Activated naive CD8-positive, alpha-beta T cell treated with anti-CD3 and anti-CD28 coated beads, Interleukin-2, amount 50 U/mL, for 24 hours (primary cell): ENCODE data around the gene PARD6G.
A peak's percentile ranks its signal among the peaks of the same experiment; 100 is the strongest.

Experiments used
- ATAC-seq: fragments of 150-1000 bp; cut with Tn5 transposase; one replicate; pipeline ENCODE4 v1.10.0; 2021
- DNase-seq: peaks from one replicate; pipeline ENCODE4 v3.0.0; 2021
- H3K27ac Mint-ChIP-seq: one replicate; pipeline ENCODE4 v1.8.0; 2021; ENCODE audit warnings: mild to moderate bottlenecking, mixed read lengths
- H3K27me3 Mint-ChIP-seq: one replicate; pipeline ENCODE4 v1.8.0; 2021; ENCODE audit warnings: mixed read lengths
- H3K36me3 Mint-ChIP-seq: one replicate; pipeline ENCODE4 v1.8.0; 2021; ENCODE audit warnings: low read depth, mixed read lengths
- H3K4me1 Mint-ChIP-seq: one replicate; pipeline ENCODE4 v1.8.0; 2021; ENCODE audit warnings: mixed read lengths
- H3K4me3 Mint-ChIP-seq: one replicate; pipeline ENCODE4 v1.8.0; 2021; ENCODE audit warnings: mild to moderate bottlenecking, moderate library complexity, mixed read lengths
- H3K9me3 Mint-ChIP-seq: one replicate; pipeline ENCODE4 v1.8.0; 2021; ENCODE audit warnings: mixed read lengths

The PARD6G gene

DNA sequence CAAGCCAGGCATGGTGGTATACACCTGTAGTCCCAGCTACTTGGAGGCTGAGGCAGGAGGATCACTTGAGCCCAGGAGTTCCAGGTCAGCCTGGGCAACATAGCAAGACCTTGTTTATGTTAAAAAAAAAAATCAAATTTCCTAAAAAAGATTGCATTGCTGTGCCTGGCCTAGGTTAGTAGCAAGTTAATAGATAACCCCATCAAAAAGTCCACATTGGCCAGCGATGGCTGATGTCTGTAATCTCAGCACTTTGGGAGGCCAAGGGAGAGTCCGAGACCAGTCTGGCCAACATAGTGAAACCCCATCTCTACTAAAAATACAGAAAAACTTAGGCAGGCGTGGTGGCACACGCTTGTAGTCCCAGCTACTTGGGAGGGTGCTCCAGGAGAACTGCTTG, 38.7 kb downstream of the PARD6G start:
- H3K9me3 Mint-ChIP-seq = peaks cover 5% of the 10 kb centered on the region
- H3K4me3 Mint-ChIP-seq = no peak overlapping the region
- ATAC-seq = no peak
- H3K27ac Mint-ChIP-seq = no peak overlapping the region
- H3K4me1 Mint-ChIP-seq = no peaks in the 10 kb centered on the region
- no peak for DNase-seq
- H3K36me3 Mint-ChIP-seq = no peaks in the 10 kb centered on the region
- H3K27me3 Mint-ChIP-seq = peaks cover 34% of the 10 kb centered on the region

DNA sequence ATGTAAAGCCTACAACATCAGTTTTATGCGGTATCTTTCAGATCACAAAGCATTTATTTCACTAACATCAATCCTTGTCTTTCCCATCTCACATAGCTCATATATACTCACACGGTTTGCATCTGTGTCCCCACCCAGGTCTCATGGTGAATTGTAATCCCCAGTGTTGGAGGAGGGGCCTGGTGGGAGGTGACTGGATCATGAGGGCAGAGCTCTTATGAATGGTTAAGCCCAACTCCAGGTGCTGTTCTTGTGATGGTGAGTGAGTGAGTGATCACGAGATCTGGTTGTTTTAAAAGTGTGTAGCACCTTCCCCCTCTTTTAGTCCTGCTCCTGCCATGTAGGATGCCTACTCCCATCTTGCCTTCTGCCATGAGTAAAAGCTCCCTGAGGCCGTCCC, 42.0 kb downstream of the PARD6G start:
- ATAC-seq (no peak), DNase-seq (no peak)
- Mint-ChIP-seq H3K4me3 (no peak overlapping the region), H3K27me3 (peaks cover 35% of the 10 kb centered on the region), H3K9me3 (no peaks in the 10 kb centered on the region), H3K36me3 (no peaks in the 10 kb centered on the region), H3K4me1 (peaks cover 19% of the 10 kb centered on the region), H3K27ac (no peak overlapping the region)

DNA sequence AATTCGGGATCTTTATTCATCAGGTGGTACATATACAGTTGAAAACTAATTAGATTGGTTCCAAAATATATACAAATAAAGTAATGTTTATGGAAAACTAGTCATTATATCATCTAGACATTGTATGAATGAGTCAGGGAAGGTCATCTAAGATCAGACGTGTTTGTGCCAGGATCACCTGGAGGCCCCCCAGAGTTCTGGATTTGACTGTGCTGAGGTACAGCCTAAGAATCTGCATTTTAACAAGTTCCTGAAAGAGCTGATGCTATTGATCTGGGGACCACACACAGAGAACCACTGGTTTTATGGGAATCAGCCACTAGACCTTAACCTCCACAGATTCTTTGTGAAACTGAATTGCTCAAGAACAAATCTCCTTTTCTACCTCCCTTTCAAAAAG, 43.2 kb downstream of the PARD6G start:
- H3K4me3 Mint-ChIP-seq = no peak overlapping the region
- peaks cover 40% of the 10 kb centered on the region for H3K27me3 Mint-ChIP-seq
- peaks cover 19% of the 10 kb centered on the region for H3K4me1 Mint-ChIP-seq
- H3K9me3 Mint-ChIP-seq = no peaks in the 10 kb centered on the region
- DNase-seq = no peak
- ATAC-seq = no peak
- H3K36me3 Mint-ChIP-seq = no peaks in the 10 kb centered on the region
- no peak overlapping the region for H3K27ac Mint-ChIP-seq

- peaks cover 19% of the 10 kb centered on the region for H3K4me1 Mint-ChIP-seq
- ATAC-seq = no peak
- no peaks in the 10 kb centered on the region for H3K9me3 Mint-ChIP-seq
- DNase-seq = no peak
- H3K36me3 Mint-ChIP-seq = no peaks in the 10 kb centered on the region
- no peak overlapping the region for H3K27ac Mint-ChIP-seq
- peaks cover 45% of the 10 kb centered on the region for H3K27me3 Mint-ChIP-seq
- no peak overlapping the region for H3K4me3 Mint-ChIP-seq
Measured at GRCh38 chr18:80203249-80203648, 44.1 kb downstream of the PARD6G start.

- no peak overlapping the region for H3K4me3 Mint-ChIP-seq
- no peaks in the 10 kb centered on the region for H3K36me3 Mint-ChIP-seq
- no peak overlapping the region for H3K27ac Mint-ChIP-seq
- DNase-seq (peak; percentile 32), ATAC-seq (peak; percentile 88)
- peaks cover 19% of the 10 kb centered on the region for H3K4me1 Mint-ChIP-seq
- peaks cover 46% of the 10 kb centered on the region for H3K27me3 Mint-ChIP-seq
- H3K9me3 Mint-ChIP-seq = no peaks in the 10 kb centered on the region
Measured at GRCh38 chr18:80202264-80202998, 44.9 kb downstream of the PARD6G start.

DNA sequence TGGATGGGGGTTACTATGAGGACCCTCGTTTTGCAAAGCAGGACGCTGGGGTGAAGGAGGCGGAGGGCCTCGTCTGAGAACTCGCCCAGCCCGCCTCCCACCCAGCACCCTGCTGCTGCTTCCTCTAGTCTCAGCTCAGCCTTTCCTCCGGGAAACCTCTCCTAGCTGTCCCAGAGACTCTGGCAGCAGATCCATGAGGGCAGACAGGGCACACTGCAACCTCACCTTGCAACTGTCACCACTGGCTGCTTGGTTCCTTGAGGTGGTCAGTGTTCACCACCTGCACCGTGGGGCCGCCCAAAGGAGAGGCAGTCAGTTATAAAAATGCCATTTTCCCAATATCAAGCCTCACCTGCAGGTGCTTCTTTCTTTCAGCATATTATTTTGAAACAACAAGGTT, 45.6 kb downstream of the PARD6G start:
- Mint-ChIP-seq H3K9me3 (no peaks in the 10 kb centered on the region), H3K4me1 (peaks cover 19% of the 10 kb centered on the region), H3K4me3 (no peak overlapping the region), H3K27me3 (peaks cover 53% of the 10 kb centered on the region), H3K27ac (no peak overlapping the region), H3K36me3 (no peaks in the 10 kb centered on the region)
- no peak for DNase-seq
- ATAC-seq = no peak

DNA sequence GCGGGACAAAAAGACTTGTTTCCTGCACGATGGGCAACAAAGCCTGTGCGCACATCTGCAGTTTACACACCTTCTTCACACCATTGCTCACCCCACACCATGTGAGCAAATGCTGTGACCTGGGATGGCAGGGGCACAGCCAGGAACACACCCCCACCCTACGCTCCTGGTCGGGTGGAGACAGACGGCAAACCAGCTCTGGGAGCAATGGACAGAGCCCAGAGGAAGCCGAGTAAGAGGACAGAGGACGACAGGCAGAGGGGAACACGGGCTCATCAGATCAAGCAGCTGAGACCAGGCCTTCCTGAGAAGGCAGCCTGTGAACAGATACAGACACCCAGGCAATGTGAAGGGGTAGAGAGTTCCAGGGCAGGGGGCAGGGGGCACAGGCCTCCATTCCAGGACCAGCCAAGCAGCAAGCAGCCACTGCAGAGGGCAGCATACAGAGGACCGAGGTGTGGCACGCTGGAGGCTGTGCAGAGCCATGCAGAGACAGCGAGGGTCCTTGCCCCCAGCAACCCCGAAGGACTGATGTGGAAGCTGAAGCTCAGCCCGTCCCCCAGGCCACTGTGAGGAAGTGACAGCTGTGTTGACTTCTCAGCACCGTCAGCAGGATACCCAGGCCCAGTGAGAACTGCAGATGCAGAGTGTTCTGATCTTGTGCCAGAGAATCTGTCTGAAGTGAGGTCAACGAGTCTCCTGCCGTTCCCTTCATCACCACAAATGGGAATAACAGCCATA, 46.2 kb downstream of the PARD6G start:
- Mint-ChIP-seq H3K27me3 (peaks cover 58% of the 10 kb centered on the region), H3K27ac (no peak overlapping the region), H3K9me3 (no peaks in the 10 kb centered on the region), H3K4me1 (peaks cover 19% of the 10 kb centered on the region), H3K4me3 (no peak overlapping the region), H3K36me3 (no peaks in the 10 kb centered on the region)
- DNase-seq = no peak
- no peak for ATAC-seq

DNA sequence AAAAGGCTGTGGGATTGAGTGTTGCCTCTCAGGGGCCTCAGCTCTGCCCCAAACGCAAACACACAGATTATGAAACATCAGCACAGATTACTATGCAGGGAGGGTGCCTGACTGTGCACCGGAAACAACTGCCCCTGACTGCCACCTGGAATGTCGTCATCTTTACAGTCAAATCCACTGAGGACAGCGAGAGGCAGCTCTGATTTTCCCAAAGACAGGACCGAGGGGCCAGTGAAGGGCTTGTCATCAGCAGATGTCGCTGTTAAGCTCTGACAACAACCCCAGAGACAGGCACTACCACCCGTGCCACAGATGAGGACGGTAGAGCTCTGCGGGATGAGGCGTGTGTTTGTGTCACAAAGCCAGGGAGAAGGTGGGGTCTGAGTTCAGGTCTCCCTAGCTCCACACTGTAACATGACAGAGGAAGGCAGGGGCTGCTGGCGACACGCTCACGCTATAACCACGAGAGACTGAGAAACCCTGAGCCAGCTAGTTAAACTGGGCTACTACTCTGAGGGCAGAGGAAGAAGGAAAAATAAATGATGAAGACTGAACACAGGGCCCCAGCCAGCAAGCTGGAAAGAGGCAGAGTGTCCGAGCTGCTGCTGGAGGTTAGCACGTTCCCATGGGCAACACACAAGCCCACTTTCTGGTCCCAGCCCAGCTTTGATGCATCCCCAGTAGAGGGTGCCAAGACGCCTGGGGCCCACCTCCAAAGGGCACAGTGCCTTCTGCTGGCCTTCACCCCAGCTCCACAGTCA, 47.0 kb downstream of the PARD6G start:
- no peak for ATAC-seq
- H3K27ac Mint-ChIP-seq = no peak overlapping the region
- no peaks in the 10 kb centered on the region for H3K9me3 Mint-ChIP-seq
- H3K4me1 Mint-ChIP-seq = peaks cover 19% of the 10 kb centered on the region
- H3K4me3 Mint-ChIP-seq = no peak overlapping the region
- peaks cover 54% of the 10 kb centered on the region for H3K27me3 Mint-ChIP-seq
- no peak for DNase-seq
- no peaks in the 10 kb centered on the region for H3K36me3 Mint-ChIP-seq

DNA sequence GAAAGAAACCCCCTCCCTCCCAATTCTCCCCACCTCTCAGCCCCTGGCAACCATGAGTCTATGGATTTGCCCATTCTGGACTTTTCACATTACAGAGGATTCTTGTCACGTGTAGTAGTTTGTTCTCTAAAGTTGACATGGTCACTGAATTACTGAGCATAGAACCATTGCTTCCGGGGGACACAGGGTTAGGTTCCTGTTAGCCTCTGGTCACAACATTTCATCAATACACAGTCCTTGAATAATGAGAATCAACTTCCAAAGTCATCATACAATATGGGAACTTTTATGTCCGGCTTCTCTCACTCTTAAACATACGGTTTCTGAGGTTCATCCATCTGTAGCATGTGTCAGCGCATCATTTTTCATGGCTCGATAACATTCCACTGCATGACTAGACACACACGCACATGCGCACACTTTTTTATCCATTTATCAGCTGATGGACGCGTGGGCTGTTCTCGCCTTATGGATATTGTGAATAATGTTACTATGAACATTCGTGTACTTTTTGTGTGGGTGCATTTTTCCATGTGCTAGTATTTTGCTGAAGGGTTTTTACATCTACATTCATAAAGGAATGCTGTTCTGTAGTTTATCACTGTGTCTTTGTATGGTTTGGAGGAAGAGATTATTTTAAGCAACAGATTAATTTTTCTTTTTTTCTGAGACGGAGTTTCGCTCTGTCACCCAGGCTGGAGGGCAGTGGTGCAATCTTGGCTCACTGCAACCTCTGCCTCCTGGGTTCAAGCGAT, 48.1 kb downstream of the PARD6G start:
- Mint-ChIP-seq H3K36me3 (no peaks in the 10 kb centered on the region), H3K4me1 (peaks cover 30% of the 10 kb centered on the region), H3K27ac (no peak overlapping the region), H3K4me3 (no peak overlapping the region), H3K9me3 (no peaks in the 10 kb centered on the region), H3K27me3 (peaks cover 53% of the 10 kb centered on the region)
- ATAC-seq (no peak), DNase-seq (no peak)

DNA sequence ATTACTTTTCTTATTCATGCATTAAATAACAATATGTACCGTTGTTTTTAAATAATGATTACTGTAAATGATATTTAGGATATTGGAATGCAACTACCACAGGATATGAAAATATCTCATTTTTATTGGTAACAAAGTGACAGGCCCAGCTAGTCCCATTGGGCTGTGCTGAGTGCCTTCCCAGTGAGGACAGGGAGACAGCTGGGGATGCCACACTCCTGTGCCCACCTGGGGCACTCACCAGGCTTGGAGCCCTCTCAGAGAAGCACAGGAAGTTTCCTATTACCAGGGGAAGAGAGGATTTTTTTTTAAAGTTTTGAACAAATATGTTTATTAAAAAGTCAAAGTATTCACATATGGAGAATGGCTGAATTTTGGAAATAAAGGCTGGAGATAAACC, 48.9 kb downstream of the PARD6G start:
- Mint-ChIP-seq H3K27me3 (peaks cover 51% of the 10 kb centered on the region), H3K27ac (no peak overlapping the region), H3K4me1 (peaks cover 35% of the 10 kb centered on the region), H3K36me3 (no peaks in the 10 kb centered on the region), H3K4me3 (no peak overlapping the region), H3K9me3 (no peaks in the 10 kb centered on the region)
- no peak for DNase-seq
- no peak for ATAC-seq

- H3K27ac Mint-ChIP-seq = no peak overlapping the region
- DNase-seq = no peak
- no peaks in the 10 kb centered on the region for H3K36me3 Mint-ChIP-seq
- H3K4me3 Mint-ChIP-seq = no peak overlapping the region
- ATAC-seq = no peak
- H3K9me3 Mint-ChIP-seq = no peaks in the 10 kb centered on the region
- H3K27me3 Mint-ChIP-seq = peaks cover 48% of the 10 kb centered on the region
- H3K4me1 Mint-ChIP-seq = peaks cover 29% of the 10 kb centered on the region
Measured at GRCh38 chr18:80197528-80197927, 49.8 kb downstream of the PARD6G start.

GRCh38 chr18:80196528-80197320, 50.6 kb downstream of the PARD6G start:
- Mint-ChIP-seq H3K9me3 (no peaks in the 10 kb centered on the region), H3K4me1 (peaks cover 25% of the 10 kb centered on the region), H3K27me3 (peaks cover 51% of the 10 kb centered on the region), H3K27ac (no peak overlapping the region), H3K4me3 (no peak overlapping the region), H3K36me3 (no peaks in the 10 kb centered on the region)
- DNase-seq = no peak
- ATAC-seq = no peak

DNA sequence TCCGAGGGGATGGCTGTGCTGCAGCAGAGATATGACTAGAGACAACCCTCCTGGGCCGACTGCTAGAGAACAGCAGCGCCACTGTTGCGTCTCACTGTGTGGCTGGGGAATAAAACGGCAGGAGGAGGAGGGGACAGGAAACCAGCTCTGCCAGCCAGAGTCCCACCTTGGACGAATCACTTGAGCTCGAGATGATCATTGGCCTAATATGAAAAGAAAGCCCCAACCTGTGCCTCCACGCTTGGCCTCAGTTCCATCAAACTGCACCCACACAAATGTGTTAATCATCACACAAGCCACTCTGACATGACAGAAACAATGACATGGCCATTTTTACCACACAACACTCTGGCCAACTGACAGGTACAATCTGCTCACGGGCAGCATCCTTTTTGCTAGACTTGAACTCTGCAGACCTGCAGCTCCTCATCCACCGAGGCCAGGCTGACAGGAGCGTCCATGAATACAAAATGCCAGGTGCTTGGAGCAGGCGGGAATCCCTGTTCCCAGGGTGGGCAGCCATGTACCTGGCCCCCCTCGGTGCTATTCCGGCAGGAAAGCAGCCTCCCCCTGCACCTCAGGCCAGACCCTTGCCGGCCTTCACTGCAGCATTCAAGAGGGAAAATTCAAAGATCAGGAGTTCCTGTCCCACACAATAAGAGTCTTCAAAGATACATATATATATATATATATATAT, 52.3 kb downstream of the PARD6G start:
- Mint-ChIP-seq H3K4me3 (no peak overlapping the region), H3K4me1 (peaks cover 19% of the 10 kb centered on the region), H3K36me3 (no peaks in the 10 kb centered on the region), H3K27ac (no peak overlapping the region), H3K9me3 (no peaks in the 10 kb centered on the region), H3K27me3 (peaks cover 46% of the 10 kb centered on the region)
- ATAC-seq (peak; percentile 84), DNase-seq (no peak)
